ENCODE data around the gene CLDN2. TPM values are rescaled to one million over a fixed set of nuclear protein-coding genes. Genes with fewer than 3 reads are reported as not detected.

Gene CLDN2
- total RNA-seq, 2 donors from 2014 or later: not detected

DNA sequence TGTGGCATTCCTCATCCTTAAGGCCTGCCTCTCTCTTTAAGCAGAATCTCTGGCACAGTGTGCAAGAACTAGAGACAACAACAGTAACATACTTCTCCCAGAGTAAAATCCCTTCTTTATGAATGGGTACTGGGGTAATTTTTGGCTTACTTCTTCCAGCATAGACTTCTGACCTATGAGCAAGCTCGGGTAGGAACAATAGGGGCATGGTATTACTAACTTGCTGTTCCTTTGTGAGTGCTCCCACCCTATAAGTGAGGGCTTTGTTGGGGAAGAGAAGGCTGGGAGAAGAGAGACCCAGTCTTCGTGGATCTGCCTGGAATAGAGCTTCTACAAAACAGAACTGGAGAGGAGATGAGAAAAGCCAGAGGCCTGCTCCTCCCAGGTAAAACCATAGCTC, 30.2 kb downstream of the CLDN2 start:
- Mint-ChIP-seq H3K9me3 (peaks cover 21% of the 10 kb centered on the region), H3K27ac (no peak overlapping the region), H3K27me3 (ENCODE audit: insufficient read depth) (no peaks in the 10 kb centered on the region), H3K4me1 (no peaks in the 10 kb centered on the region), H3K36me3 (ENCODE audit: low read depth) (no peaks in the 10 kb centered on the region), H3K4me3 (no peak overlapping the region)
- Histone ChIP-seq H3K27me3 (ENCODE audit: control insufficient read depth, insufficient read depth, low read length, poor library complexity, severe bottlenecking) (no peaks in the 10 kb centered on the region), H3K4me3 (ENCODE audit: low read length) (no peak overlapping the region), H3K4me1 (ENCODE audit: control insufficient read depth, insufficient read depth, low read length) (no peaks in the 10 kb centered on the region), H3K27ac (ENCODE audit: low read depth, low read length) (no peak overlapping the region), H3K9ac (ENCODE audit: extremely low read depth, low read length, poor library complexity, severe bottlenecking) (no peak overlapping the region), H3K9me3 (ENCODE audit: control insufficient read depth, low read length) (no peaks in the 10 kb centered on the region), H3K36me3 (ENCODE audit: control insufficient read depth, insufficient read depth, low read length) (no peaks in the 10 kb centered on the region)
- no peak for DNase-seq
- TF ChIP-seq, protein P1, sequence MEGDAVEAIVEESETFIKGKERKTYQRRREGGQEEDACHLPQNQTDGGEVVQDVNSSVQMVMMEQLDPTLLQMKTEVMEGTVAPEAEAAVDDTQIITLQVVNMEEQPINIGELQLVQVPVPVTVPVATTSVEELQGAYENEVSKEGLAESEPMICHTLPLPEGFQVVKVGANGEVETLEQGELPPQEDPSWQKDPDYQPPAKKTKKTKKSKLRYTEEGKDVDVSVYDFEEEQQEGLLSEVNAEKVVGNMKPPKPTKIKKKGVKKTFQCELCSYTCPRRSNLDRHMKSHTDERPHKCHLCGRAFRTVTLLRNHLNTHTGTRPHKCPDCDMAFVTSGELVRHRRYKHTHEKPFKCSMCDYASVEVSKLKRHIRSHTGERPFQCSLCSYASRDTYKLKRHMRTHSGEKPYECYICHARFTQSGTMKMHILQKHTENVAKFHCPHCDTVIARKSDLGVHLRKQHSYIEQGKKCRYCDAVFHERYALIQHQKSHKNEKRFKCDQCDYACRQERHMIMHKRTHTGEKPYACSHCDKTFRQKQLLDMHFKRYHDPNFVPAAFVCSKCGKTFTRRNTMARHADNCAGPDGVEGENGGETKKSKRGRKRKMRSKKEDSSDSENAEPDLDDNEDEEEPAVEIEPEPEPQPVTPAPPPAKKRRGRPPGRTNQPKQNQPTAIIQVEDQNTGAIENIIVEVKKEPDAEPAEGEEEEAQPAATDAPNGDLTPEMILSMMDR (conservative IDR thresholded peaks at IDR 0.05): no peak
- WGBS, 2 experiments (ENCODE audit: insufficient coverage in 1 of 2, insufficient read length in 1 of 2): 91% methylated on average over 2 of the region's 2 CpGs; no CpG with 5 or more reads in 1 of the 2 experiments

DNA sequence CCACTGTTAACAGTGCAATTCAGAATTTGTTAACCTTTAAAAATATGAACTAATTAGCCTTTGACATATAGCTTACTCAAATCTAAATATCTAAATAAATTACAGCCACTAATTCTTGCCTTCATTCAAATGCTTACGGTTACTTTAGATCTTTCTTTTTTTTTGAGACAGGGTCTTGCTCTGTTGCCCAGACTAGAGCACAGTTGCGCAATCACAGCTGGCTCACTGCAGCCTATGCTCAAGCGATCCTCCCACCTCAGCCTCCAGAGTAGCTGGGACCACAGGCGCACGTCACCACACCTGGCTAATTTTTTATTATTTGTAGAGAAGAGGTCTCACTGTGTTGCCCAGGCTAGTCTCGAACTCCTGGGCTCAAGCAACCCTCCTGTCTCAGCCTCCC, 31.0 kb downstream of the CLDN2 start:
- Histone ChIP-seq H3K9ac (ENCODE audit: extremely low read depth, low read length, poor library complexity, severe bottlenecking) (no peak overlapping the region), H3K4me3 (ENCODE audit: low read length) (no peak overlapping the region), H3K4me1 (ENCODE audit: control insufficient read depth, insufficient read depth, low read length) (no peaks in the 10 kb centered on the region), H3K36me3 (ENCODE audit: control insufficient read depth, insufficient read depth, low read length) (no peaks in the 10 kb centered on the region), H3K27me3 (ENCODE audit: control insufficient read depth, insufficient read depth, low read length, poor library complexity, severe bottlenecking) (no peaks in the 10 kb centered on the region), H3K27ac (ENCODE audit: low read depth, low read length) (no peak overlapping the region), H3K9me3 (ENCODE audit: control insufficient read depth, low read length) (no peaks in the 10 kb centered on the region)
- Mint-ChIP-seq H3K27me3 (ENCODE audit: insufficient read depth) (no peaks in the 10 kb centered on the region), H3K9me3 (peaks cover 28% of the 10 kb centered on the region), H3K27ac (no peak overlapping the region), H3K36me3 (ENCODE audit: low read depth) (no peaks in the 10 kb centered on the region), H3K4me1 (no peaks in the 10 kb centered on the region), H3K4me3 (no peak overlapping the region)
- 93% methylated on average over 6 of the region's 6 CpGs; no CpG with 5 or more reads in 1 of the 2 experiments for WGBS, 2 experiments (ENCODE audit: insufficient coverage in 1 of 2, insufficient read length in 1 of 2)
- TF ChIP-seq, protein P1 (conservative IDR thresholded peaks at IDR 0.05): no peak
- DNase-seq: no peak

DNA sequence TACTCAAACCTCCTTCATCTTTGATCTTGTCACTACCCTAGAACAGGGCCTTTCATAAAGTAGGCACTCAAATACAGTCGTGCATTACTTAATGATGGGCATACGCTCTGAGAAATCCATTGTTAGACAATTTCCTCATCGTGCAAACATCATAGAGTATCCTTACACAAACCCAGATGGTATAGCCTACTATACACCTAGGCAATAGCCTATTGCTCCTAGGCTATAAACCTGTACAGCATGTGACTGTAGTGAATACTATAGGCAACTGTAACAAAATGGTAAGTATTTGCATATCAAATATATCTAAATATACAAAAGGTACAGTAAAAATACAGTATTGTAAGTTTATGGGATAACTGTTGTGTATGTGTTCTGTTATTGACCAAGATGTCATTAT, 31.9 kb downstream of the CLDN2 start:
- TF ChIP-seq, protein P1 (conservative IDR thresholded peaks at IDR 0.05): no peak
- Mint-ChIP-seq H3K9me3 (peaks cover 28% of the 10 kb centered on the region), H3K27ac (no peak overlapping the region), H3K27me3 (ENCODE audit: insufficient read depth) (no peaks in the 10 kb centered on the region), H3K4me1 (no peaks in the 10 kb centered on the region), H3K4me3 (no peak overlapping the region), H3K36me3 (ENCODE audit: low read depth) (no peaks in the 10 kb centered on the region)
- Histone ChIP-seq H3K9me3 (ENCODE audit: control insufficient read depth, low read length) (no peaks in the 10 kb centered on the region), H3K27me3 (ENCODE audit: control insufficient read depth, insufficient read depth, low read length, poor library complexity, severe bottlenecking) (no peaks in the 10 kb centered on the region), H3K36me3 (ENCODE audit: control insufficient read depth, insufficient read depth, low read length) (no peaks in the 10 kb centered on the region), H3K27ac (ENCODE audit: low read depth, low read length) (no peak overlapping the region), H3K4me3 (ENCODE audit: low read length) (no peak overlapping the region), H3K4me1 (ENCODE audit: control insufficient read depth, insufficient read depth, low read length) (no peaks in the 10 kb centered on the region), H3K9ac (ENCODE audit: extremely low read depth, low read length, poor library complexity, severe bottlenecking) (no peak overlapping the region)
- no peak for DNase-seq
- 90% methylated on average over 3 of the region's 3 CpGs; no CpG with 5 or more reads in 1 of the 2 experiments for WGBS, 2 experiments (ENCODE audit: insufficient coverage in 1 of 2, insufficient read length in 1 of 2)
